ENCODE results near the gene PRPF40B. TPM values are rescaled to one million over a fixed set of nuclear protein-coding genes. Genes with fewer than 3 reads are reported as not detected.

PRPF40B gene
- total RNA-seq, 1 donor from 2014 or later, result 18.1 TPM

DNA sequence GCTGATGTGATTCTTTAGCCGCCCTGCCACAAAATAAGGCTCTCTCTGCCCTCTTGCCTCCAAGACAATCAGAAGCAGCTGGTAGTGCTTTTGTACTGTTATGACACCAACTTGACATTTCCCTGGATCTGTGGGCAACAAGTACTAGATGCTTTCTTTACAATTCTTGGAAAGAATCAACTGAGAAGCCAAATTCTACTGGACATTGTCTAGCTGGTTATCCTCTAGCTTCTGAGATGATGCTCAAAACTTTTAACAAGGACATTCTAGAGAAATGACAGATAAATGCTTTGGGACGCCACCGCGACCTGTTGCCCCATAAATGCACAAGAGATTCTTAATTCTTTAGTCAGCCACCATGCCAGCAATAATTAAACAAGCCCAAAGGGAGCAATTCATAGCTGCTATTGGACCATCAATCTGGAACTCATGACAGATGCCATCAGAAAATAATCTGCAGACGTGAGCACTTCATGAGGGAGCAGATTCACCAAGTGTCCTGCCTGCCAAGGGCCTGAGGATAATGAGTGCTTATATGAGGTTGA, 61.0 kb downstream of the PRPF40B start:
- no peak for DNase-seq (ENCODE audit: low spot score)
- H2AFZ ChIP-seq (replicated peaks), result no peak overlapping the region
- peaks cover 35% of the 10 kb centered on the region for H4K20me1 ChIP-seq (ENCODE audit: low read depth)
- H3K27ac Mint-ChIP-seq, result no peak overlapping the region
- H3K4me3 Mint-ChIP-seq, result no peak overlapping the region
- H3K9me3 Mint-ChIP-seq, result no peaks in the 10 kb centered on the region
- no peak overlapping the region for H3K4me3 ChIP-seq
- H3K4me1 Mint-ChIP-seq, result peaks cover 3% of the 10 kb centered on the region
- H3F3A ChIP-seq (ENCODE audit: low read depth), result no peaks in the 10 kb centered on the region
- peaks cover 13% of the 10 kb centered on the region for H3K4me1 ChIP-seq
- H3K36me3 ChIP-seq, result no peaks in the 10 kb centered on the region
- H3K27me3 Mint-ChIP-seq (ENCODE audit: insufficient read depth, low read depth), result no peaks in the 10 kb centered on the region
- TF ChIP-seq CTCF (IDR thresholded peaks at IDR 0.05) (no peak), EZH2 (IDR thresholded peaks at IDR 0.05) (no peak), EZH2phosphoT487 (IDR thresholded peaks at IDR 0.05) (no peak)
- H3K36me3 Mint-ChIP-seq, result peaks cover 3% of the 10 kb centered on the region
- H3K9me3 ChIP-seq (ENCODE audit: low read depth), result no peaks in the 10 kb centered on the region
- no peak overlapping the region for H3K4me2 ChIP-seq
- no peaks in the 10 kb centered on the region for H3K27me3 ChIP-seq
- H3K27ac ChIP-seq, result no peak overlapping the region
- no peak overlapping the region for H3K9ac ChIP-seq
- H3K79me2 ChIP-seq (ENCODE audit: low read depth), result peaks cover 25% of the 10 kb centered on the region

DNA sequence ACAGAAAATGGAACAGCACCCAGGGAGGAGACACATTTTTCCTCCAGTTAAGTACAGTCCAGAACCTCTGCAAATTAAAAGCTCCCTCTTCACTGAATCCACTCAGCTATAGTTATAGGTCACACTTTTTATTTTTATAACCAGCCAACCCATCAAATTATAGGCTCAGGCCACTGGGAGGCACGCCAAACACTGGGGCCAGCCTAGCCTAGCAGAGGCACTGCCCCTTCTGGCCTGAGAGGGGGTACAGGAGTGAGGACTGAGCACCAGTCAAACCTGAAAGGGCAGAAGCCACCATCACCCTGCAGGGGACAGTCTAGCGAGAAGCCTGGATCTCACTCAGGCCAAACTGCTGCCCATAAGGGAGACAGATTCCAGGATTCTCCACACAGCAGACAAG, 64.6 kb downstream of the PRPF40B start:
- Histone ChIP-seq H3K4me3 (no peak overlapping the region), H3K79me2 (ENCODE audit: low read depth) (peaks cover 23% of the 10 kb centered on the region), H3K36me3 (no peaks in the 10 kb centered on the region), H3K9me3 (ENCODE audit: low read depth) (no peaks in the 10 kb centered on the region), H3K27me3 (no peaks in the 10 kb centered on the region), H3K4me1 (peaks cover 23% of the 10 kb centered on the region), H4K20me1 (ENCODE audit: low read depth) (peaks cover 40% of the 10 kb centered on the region), H3K27ac (no peak overlapping the region), H3F3A (ENCODE audit: low read depth) (peaks cover 3% of the 10 kb centered on the region), H2AFZ (replicated peaks) (no peak overlapping the region), H3K9ac (no peak overlapping the region), H3K4me2 (no peak overlapping the region)
- Mint-ChIP-seq H3K4me1 (peaks cover 7% of the 10 kb centered on the region), H3K9me3 (no peaks in the 10 kb centered on the region), H3K27ac (no peak overlapping the region), H3K27me3 (ENCODE audit: insufficient read depth, low read depth) (no peaks in the 10 kb centered on the region), H3K36me3 (peaks cover 3% of the 10 kb centered on the region), H3K4me3 (no peak overlapping the region)
- no peak for DNase-seq (ENCODE audit: low spot score)
- TF ChIP-seq EZH2 (IDR thresholded peaks at IDR 0.05) (no peak), EZH2phosphoT487 (IDR thresholded peaks at IDR 0.05) (no peak), CTCF (IDR thresholded peaks at IDR 0.05) (peak; percentile 6)

GRCh38 chr12:49689237-49689636, 65.9 kb downstream of the PRPF40B start:
- H3K4me3 ChIP-seq, result no peak overlapping the region
- no peak overlapping the region for H3K27ac ChIP-seq
- TF ChIP-seq EZH2phosphoT487 (IDR thresholded peaks at IDR 0.05), result no peak
- no peak overlapping the region for H3K4me3 Mint-ChIP-seq
- H3K4me1 ChIP-seq, result peaks cover 14% of the 10 kb centered on the region
- H3K27me3 ChIP-seq, result no peaks in the 10 kb centered on the region
- no peaks in the 10 kb centered on the region for H3K9me3 ChIP-seq (ENCODE audit: low read depth)
- H2AFZ ChIP-seq (replicated peaks), result no peak overlapping the region
- H3K36me3 Mint-ChIP-seq, result peaks cover 3% of the 10 kb centered on the region
- H3K79me2 ChIP-seq (ENCODE audit: low read depth), result peaks cover 27% of the 10 kb centered on the region
- no peaks in the 10 kb centered on the region for H3K27me3 Mint-ChIP-seq (ENCODE audit: insufficient read depth, low read depth)
- H3F3A ChIP-seq (ENCODE audit: low read depth), result peaks cover 5% of the 10 kb centered on the region
- H3K4me1 Mint-ChIP-seq, result peaks cover 6% of the 10 kb centered on the region
- H3K36me3 ChIP-seq, result no peaks in the 10 kb centered on the region
- peaks cover 29% of the 10 kb centered on the region for H4K20me1 ChIP-seq (ENCODE audit: low read depth)
- H3K27ac Mint-ChIP-seq, result no peak overlapping the region
- H3K9ac ChIP-seq, result no peak overlapping the region
- H3K9me3 Mint-ChIP-seq, result no peaks in the 10 kb centered on the region
- no peak for DNase-seq (ENCODE audit: low spot score)
- H3K4me2 ChIP-seq, result no peak overlapping the region

DNA sequence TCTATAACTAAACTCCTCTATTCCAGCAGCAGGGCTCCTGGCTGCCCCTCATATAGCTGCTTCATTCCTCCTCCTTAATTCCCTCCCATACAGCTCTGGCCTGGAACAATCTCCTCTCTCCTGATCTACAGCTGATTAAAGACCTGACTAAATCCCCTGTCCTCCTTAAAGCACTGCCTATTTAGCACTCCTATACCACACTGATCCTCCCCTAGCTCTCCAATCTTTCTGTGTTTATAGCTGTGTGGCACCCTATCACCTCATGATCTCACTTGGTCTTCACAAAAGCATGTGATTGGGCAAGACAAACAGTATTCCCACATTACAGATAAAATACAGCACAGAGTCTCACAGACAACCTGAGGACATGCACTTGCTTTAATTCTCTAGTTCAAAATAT, 66.4 kb downstream of the PRPF40B start:
- TF ChIP-seq EZH2phosphoT487 (IDR thresholded peaks at IDR 0.05), result no peak
- TF ChIP-seq EZH2 (IDR thresholded peaks at IDR 0.05), result no peak
- TF ChIP-seq CTCF (IDR thresholded peaks at IDR 0.05), result no peak
- no peak overlapping the region for H3K27ac ChIP-seq
- peaks cover 3% of the 10 kb centered on the region for H3K36me3 Mint-ChIP-seq
- no peak overlapping the region for H2AFZ ChIP-seq (replicated peaks)
- peaks cover 31% of the 10 kb centered on the region for H3K79me2 ChIP-seq (ENCODE audit: low read depth)
- no peak overlapping the region for H3K4me2 ChIP-seq
- no peak overlapping the region for H3K27ac Mint-ChIP-seq
- H3K9ac ChIP-seq, result no peak overlapping the region
- H3K4me1 ChIP-seq, result peaks cover 11% of the 10 kb centered on the region
- H3K36me3 ChIP-seq, result no peaks in the 10 kb centered on the region
- H3K27me3 Mint-ChIP-seq (ENCODE audit: insufficient read depth, low read depth), result no peaks in the 10 kb centered on the region
- H3K27me3 ChIP-seq, result no peaks in the 10 kb centered on the region
- H4K20me1 ChIP-seq (ENCODE audit: low read depth), result peaks cover 23% of the 10 kb centered on the region
- peaks cover 5% of the 10 kb centered on the region for H3F3A ChIP-seq (ENCODE audit: low read depth)
- peak; percentile 23 for DNase-seq (ENCODE audit: low spot score)
- H3K9me3 Mint-ChIP-seq, result no peaks in the 10 kb centered on the region
- peaks cover 4% of the 10 kb centered on the region for H3K4me1 Mint-ChIP-seq
- H3K4me3 ChIP-seq, result no peak overlapping the region
- no peaks in the 10 kb centered on the region for H3K9me3 ChIP-seq (ENCODE audit: low read depth)
- H3K4me3 Mint-ChIP-seq, result no peak overlapping the region

All from neural progenitor cell (in vitro differentiated cells).